GM21619 (cell line): ENCODE data around the gene TMPRSS13.

Experiments
- ATAC-seq: cut with Tn5 transposase; IDR thresholded peaks from one replicate; pipeline ENCODE4 v1.9.1; 2021; ENCODE audit not compliant: unreplicated experiment

TMPRSS13 gene

GRCh38 chr11:117900720-117901440, 28.3 kb downstream of the TMPRSS13 start:
- ATAC-seq, result no peak

- no peak for ATAC-seq
Observed at GRCh38 chr11:117900121-117900648, 29.0 kb downstream of the TMPRSS13 start.

- ATAC-seq, result no peak
Observed at GRCh38 chr11:117898059-117898458, 31.1 kb downstream of the TMPRSS13 start.

- no peak for ATAC-seq
Observed at GRCh38 chr11:117892651-117893050, 36.6 kb downstream of the TMPRSS13 start.

- no peak for ATAC-seq
Observed at GRCh38 chr11:117891362-117891761, 37.8 kb downstream of the TMPRSS13 start.

GRCh38 chr11:117888139-117888566, 41.0 kb downstream of the TMPRSS13 start:
- ATAC-seq, result no peak

- ATAC-seq, result no peak
Observed at GRCh38 chr11:117887431-117888138, 41.6 kb downstream of the TMPRSS13 start.

- no peak for ATAC-seq
Observed at GRCh38 chr11:117885777-117886176, 43.4 kb downstream of the TMPRSS13 start.

- no peak for ATAC-seq
Observed at GRCh38 chr11:117884994-117885393, 44.2 kb downstream of the TMPRSS13 start.

GRCh38 chr11:117883063-117883462, 46.1 kb downstream of the TMPRSS13 start:
- no peak for ATAC-seq

- ATAC-seq, result no peak
Observed at GRCh38 chr11:117882311-117882905, 46.8 kb downstream of the TMPRSS13 start.

GRCh38 chr11:117881217-117881616, 48.0 kb downstream of the TMPRSS13 start:
- no peak for ATAC-seq

- no peak for ATAC-seq
Observed at GRCh38 chr11:117879516-117880480, 49.4 kb downstream of the TMPRSS13 start.

GRCh38 chr11:117878939-117879475, 50.2 kb downstream of the TMPRSS13 start:
- no peak for ATAC-seq

GRCh38 chr11:117878314-117878938, 50.8 kb downstream of the TMPRSS13 start:
- no peak for ATAC-seq

- no peak for ATAC-seq
Observed at GRCh38 chr11:117877120-117877784, 52.0 kb downstream of the TMPRSS13 start.

GRCh38 chr11:117876341-117877119, 52.7 kb downstream of the TMPRSS13 start, which contains the start of gene FXYD6:
TSS of gene FXYD6 (minus strand) at chr11:117876658. CDS start at chr11:117842776, 33,882 bp downstream.
- no peak for ATAC-seq

GRCh38 chr11:117876059-117876340, 53.2 kb downstream of the TMPRSS13 start:
- ATAC-seq, result no peak
